H9 (cell line): ENCODE results near the gene PTGDR. TPM values are rescaled to one million over a fixed set of nuclear protein-coding genes. Genes with fewer than 3 reads are reported as not detected.

Experiments
- DNase-seq: peaks from one replicate; pipeline ENCODE4 v3.0.0-alpha.2; 2017
- H2AFZ ChIP-seq: one replicate; pipeline ENCODE4 v1.6.1; 2013; ENCODE audit warnings: mild to moderate bottlenecking, low read length, control low read depth, moderate library complexity
- H2AK5ac ChIP-seq: 2 replicates; pipeline ENCODE4 v1.6.1; 2013; ENCODE audit warnings: low read length, control low read depth, mixed read lengths; ENCODE audit not compliant: insufficient read length
- H2BK120ac ChIP-seq: one replicate; pipeline ENCODE4 v1.6.1; 2013; ENCODE audit warnings: low read depth, mild to moderate bottlenecking, low read length, control low read depth, inconsistent platforms; ENCODE audit not compliant: poor library complexity, severe bottlenecking
- H2BK12ac ChIP-seq: 2 replicates; pipeline ENCODE4 v1.6.1; 2013; ENCODE audit warnings: low read length, control low read depth, mixed read lengths, low read depth; ENCODE audit not compliant: insufficient read length
- H2BK15ac ChIP-seq: 2 replicates; pipeline ENCODE4 v1.6.1; 2013; ENCODE audit warnings: low read depth, low read length, control low read depth
- H2BK20ac ChIP-seq: one replicate; pipeline ENCODE4 v1.6.1; 2013; ENCODE audit warnings: low read depth, mild to moderate bottlenecking, low read length, control low read depth, inconsistent platforms; ENCODE audit not compliant: poor library complexity, severe bottlenecking
- H2BK5ac ChIP-seq: 2 replicates; pipeline ENCODE4 v1.6.1; 2013; ENCODE audit warnings: low read length, control low read depth, mixed read lengths; ENCODE audit not compliant: insufficient read length
- H3K14ac ChIP-seq: 2 replicates; pipeline ENCODE4 v1.6.1; 2013; ENCODE audit warnings: low read length, control low read depth; ENCODE audit not compliant: insufficient read depth
- H3K18ac ChIP-seq: 2 replicates; pipeline ENCODE4 v1.6.1; 2013; ENCODE audit warnings: low read depth, mild to moderate bottlenecking, mixed read lengths, low read length, control low read depth; ENCODE audit not compliant: insufficient read length
- H3K23ac ChIP-seq: 2 replicates; pipeline ENCODE4 v1.6.1; 2013; ENCODE audit warnings: low read length, control low read depth, mixed read lengths, low read depth; ENCODE audit not compliant: insufficient read length
- H3K23me2 ChIP-seq: 2 replicates; pipeline ENCODE4 v1.6.1; 2013; ENCODE audit warnings: low read depth, mild to moderate bottlenecking, mixed read lengths, low read length, control low read depth; ENCODE audit not compliant: insufficient read length, poor library complexity, severe bottlenecking
- H3K27ac ChIP-seq: 2 replicates; pipeline ENCODE4 v1.5.1; 2013; ENCODE audit warnings: low read length, control low read depth, mixed read lengths, low read depth; ENCODE audit not compliant: insufficient read length
- H3K27me3 ChIP-seq: 2 replicates; pipeline ENCODE4 v1.6.1; 2013; ENCODE audit warnings: low read length, control low read depth, inconsistent platforms; ENCODE audit not compliant: insufficient read depth
- H3K4ac ChIP-seq: 2 replicates; pipeline ENCODE4 v1.6.1; 2013; ENCODE audit warnings: low read depth, mild to moderate bottlenecking, control low read depth, inconsistent platforms, low read length, moderate library complexity
- H3K4me1 ChIP-seq: 2 replicates; pipeline ENCODE4 v1.6.1; 2013; ENCODE audit warnings: low read length, control low read depth, inconsistent platforms; ENCODE audit not compliant: insufficient read depth
- H3K4me2 ChIP-seq: 2 replicates; pipeline ENCODE4 v1.6.1; 2013; ENCODE audit warnings: low read length, control low read depth, mixed read lengths; ENCODE audit not compliant: insufficient read length, insufficient read depth
- H3K56ac ChIP-seq: 2 replicates; pipeline ENCODE4 v1.6.1; 2013; ENCODE audit warnings: low read depth, mild to moderate bottlenecking, mixed read lengths, low read length, control low read depth; ENCODE audit not compliant: insufficient read length
- H3K79me1 ChIP-seq: 2 replicates; pipeline ENCODE4 v1.6.1; 2013; ENCODE audit warnings: low read depth, mild to moderate bottlenecking, moderate library complexity, low read length, control low read depth, inconsistent platforms; ENCODE audit not compliant: insufficient read depth, poor library complexity, severe bottlenecking
- H3K79me2 ChIP-seq: 2 replicates; pipeline ENCODE4 v1.6.1; 2013; ENCODE audit warnings: low read length, control low read depth, inconsistent platforms; ENCODE audit not compliant: insufficient read depth
- H3K9ac ChIP-seq: 2 replicates; pipeline ENCODE4 v1.6.1; 2013; ENCODE audit warnings: low read length, control low read depth, mixed read lengths; ENCODE audit not compliant: insufficient read length; ENCODE audit errors: extremely low read depth
- H3K9me3 ChIP-seq: one replicate; pipeline ENCODE4 v1.6.1; 2013; ENCODE audit warnings: low read depth, low read length, inconsistent platforms; ENCODE audit not compliant: control insufficient read depth
- H3T11ph ChIP-seq: one replicate; pipeline ENCODE4 v1.6.1; 2013; ENCODE audit warnings: mild to moderate bottlenecking, low read length, control low read depth, inconsistent platforms
- H4K20me1 ChIP-seq: one replicate; pipeline ENCODE4 v1.6.1; 2013; ENCODE audit not compliant: control insufficient read depth, insufficient read length, insufficient read depth
- H4K5ac ChIP-seq: 2 replicates; pipeline ENCODE4 v1.6.1; 2013; ENCODE audit warnings: low read depth, mild to moderate bottlenecking, mixed read lengths, low read length, control low read depth; ENCODE audit not compliant: insufficient read length
- H4K8ac ChIP-seq: replicated peaks from 2 replicates; pipeline ENCODE4 v1.6.1; 2013; ENCODE audit warnings: low read length, control low read depth, mixed read lengths, low read depth; ENCODE audit not compliant: insufficient read length
- H4K91ac ChIP-seq: 2 replicates; pipeline ENCODE4 v1.6.1; 2013; ENCODE audit warnings: low read depth, mild to moderate bottlenecking, moderate library complexity, mixed read lengths, low read length, control low read depth; ENCODE audit not compliant: insufficient read length
- H3K27ac Mint-ChIP-seq, 3 experiments: 2 replicates in 2 of 3; 3 replicates in 1 of 3; pipeline ENCODE4 v1.8.0; 2020 to 2021; ENCODE audit warnings: mixed read lengths in 3 of 3, mild to moderate bottlenecking in 1 of 3, moderate library complexity in 1 of 3
- H3K27me3 Mint-ChIP-seq: 2 replicates; pipeline ENCODE4 v1.8.0; 2021; ENCODE audit warnings: low read depth, mild to moderate bottlenecking, moderate library complexity, mixed read lengths
- H3K36me3 Mint-ChIP-seq, 3 experiments: 2 replicates in 2 of 3; 3 replicates in 1 of 3; pipeline ENCODE4 v1.8.0; 2020 to 2021; ENCODE audit warnings: low read depth in 3 of 3, mixed read lengths in 3 of 3; ENCODE audit not compliant: insufficient read depth in 1 of 3
- H3K4me1 Mint-ChIP-seq, 2 experiments: 2 replicates each; pipeline ENCODE4 v1.8.0; 2020; ENCODE audit warnings: mixed read lengths in 2 of 2
- H3K4me3 Mint-ChIP-seq, 2 experiments: 2 replicates in 1 of 2; 3 replicates in 1 of 2; pipeline ENCODE4 v1.8.0; 2020 to 2021; ENCODE audit warnings: mild to moderate bottlenecking in 2 of 2, mixed read lengths in 2 of 2, moderate library complexity in 1 of 2
- H3K9me3 Mint-ChIP-seq, 2 experiments: 2 replicates in 1 of 2; 3 replicates in 1 of 2; pipeline ENCODE4 v1.8.0; 2020; ENCODE audit warnings: mild to moderate bottlenecking in 2 of 2, mixed read lengths in 2 of 2, moderate library complexity in 1 of 2
- total RNA-seq: library from RNA; stranded (reverse); gene quantifications from 2 replicates; pipeline ENCODE4 v1.2.1, GENCODE V29; 2021
- TF ChIP-seq, protein P1 (sequence below): fragments of 200-600 bp; sonication (generic); conservative IDR thresholded peaks from 3 replicates; pipeline ENCODE4 v1.8.0; 2021; ENCODE audit warnings: antibody characterized with exemption, mild to moderate bottlenecking

The PTGDR gene
- total RNA-seq, 1 experiment from 2014 or later, result not detected

GRCh38 chr14:52263190-52263589 is 4.3 kb upstream of the PTGDR start:
- no peaks in the 10 kb centered on the region for H4K20me1 ChIP-seq
- H2AK5ac ChIP-seq, result no peak overlapping the region
- H3K23ac ChIP-seq, result no peak overlapping the region
- peaks cover 2 to 5% of the 10 kb centered on the region in 2 experiments; a peak in 3 of 5 replicates for H3K9me3 Mint-ChIP-seq
- no peaks in the 10 kb centered on the region for H3K79me1 ChIP-seq
- no peak overlapping the region for H3K14ac ChIP-seq
- no peak overlapping the region for H3K9ac ChIP-seq
- no peaks in the 10 kb centered on the region for H3K9me3 ChIP-seq
- H4K8ac ChIP-seq, result no peak overlapping the region
- no peak overlapping the region for H2BK15ac ChIP-seq
- H3K4me1 ChIP-seq, result no peaks in the 10 kb centered on the region
- H3K27ac Mint-ChIP-seq, result no peak overlapping the region
- no peak overlapping the region for H3K27ac ChIP-seq
- H3K4me2 ChIP-seq, result no peak overlapping the region
- no peak overlapping the region for H3K56ac ChIP-seq
- peaks cover 46% of the 10 kb centered on the region for H3K27me3 Mint-ChIP-seq
- no peak overlapping the region for H3K4me3 Mint-ChIP-seq
- peaks cover 15% of the 10 kb centered on the region in 2 experiments for H3K4me1 Mint-ChIP-seq
- H3K79me2 ChIP-seq, result no peaks in the 10 kb centered on the region
- peaks cover 10% of the 10 kb centered on the region for H3K23me2 ChIP-seq
- no peak overlapping the region for H3T11ph ChIP-seq
- no peak overlapping the region for H4K91ac ChIP-seq
- H2BK12ac ChIP-seq, result no peak overlapping the region
- H2BK120ac ChIP-seq, result no peak overlapping the region
- peaks cover 22% of the 10 kb centered on the region for H3K27me3 ChIP-seq
- no peak overlapping the region for H2BK5ac ChIP-seq
- TF ChIP-seq, protein P1, sequence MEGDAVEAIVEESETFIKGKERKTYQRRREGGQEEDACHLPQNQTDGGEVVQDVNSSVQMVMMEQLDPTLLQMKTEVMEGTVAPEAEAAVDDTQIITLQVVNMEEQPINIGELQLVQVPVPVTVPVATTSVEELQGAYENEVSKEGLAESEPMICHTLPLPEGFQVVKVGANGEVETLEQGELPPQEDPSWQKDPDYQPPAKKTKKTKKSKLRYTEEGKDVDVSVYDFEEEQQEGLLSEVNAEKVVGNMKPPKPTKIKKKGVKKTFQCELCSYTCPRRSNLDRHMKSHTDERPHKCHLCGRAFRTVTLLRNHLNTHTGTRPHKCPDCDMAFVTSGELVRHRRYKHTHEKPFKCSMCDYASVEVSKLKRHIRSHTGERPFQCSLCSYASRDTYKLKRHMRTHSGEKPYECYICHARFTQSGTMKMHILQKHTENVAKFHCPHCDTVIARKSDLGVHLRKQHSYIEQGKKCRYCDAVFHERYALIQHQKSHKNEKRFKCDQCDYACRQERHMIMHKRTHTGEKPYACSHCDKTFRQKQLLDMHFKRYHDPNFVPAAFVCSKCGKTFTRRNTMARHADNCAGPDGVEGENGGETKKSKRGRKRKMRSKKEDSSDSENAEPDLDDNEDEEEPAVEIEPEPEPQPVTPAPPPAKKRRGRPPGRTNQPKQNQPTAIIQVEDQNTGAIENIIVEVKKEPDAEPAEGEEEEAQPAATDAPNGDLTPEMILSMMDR, result no peak
- H3K36me3 Mint-ChIP-seq, result no peaks in the 10 kb centered on the region; a peak in 1 of 7 replicates
- DNase-seq, result no peak
- no peak overlapping the region for H4K5ac ChIP-seq
- no peak overlapping the region for H2BK20ac ChIP-seq
- H3K18ac ChIP-seq, result no peak overlapping the region
- no peak overlapping the region for H2AFZ ChIP-seq
- no peak overlapping the region for H3K4ac ChIP-seq
